Skeletal muscle satellite cell (primary cell): Measurements from ENCODE around the gene PI3.

Experiments used
- H3K27me3 ChIP-seq: 2 replicates; pipeline ENCODE4 v1.7.0; 2013; ENCODE audit warnings: low read length; ENCODE audit not compliant: control insufficient read depth, insufficient read depth
- H3K36me3 ChIP-seq: 2 replicates; pipeline ENCODE4 v1.7.0; 2013; ENCODE audit warnings: mild to moderate bottlenecking, control low read depth, low read length; ENCODE audit not compliant: insufficient read depth
- H3K4me1 ChIP-seq: 2 replicates; pipeline ENCODE4 v1.7.0; 2013; ENCODE audit warnings: low read length; ENCODE audit not compliant: control insufficient read depth, insufficient read depth
- H3K4me2 ChIP-seq: 2 replicates; pipeline ENCODE4 v1.7.0; 2013; ENCODE audit warnings: mild to moderate bottlenecking, low read length
- H3K4me3 ChIP-seq: 2 replicates; pipeline ENCODE4 v1.7.0; 2013; ENCODE audit warnings: low read length
- H3K9ac ChIP-seq: 2 replicates; pipeline ENCODE4 v1.7.0; 2013; ENCODE audit warnings: mild to moderate bottlenecking, low read depth, low read length, moderate library complexity
- H3K9me3 ChIP-seq: replicated peaks from 2 replicates; pipeline ENCODE4 v1.7.0; 2013; ENCODE audit warnings: mild to moderate bottlenecking, control low read depth, low read length

PI3 gene

GRCh38 chr20:45223136-45223535 lies 48.4 kb downstream of the PI3 start:
- Histone ChIP-seq H3K9me3 (no peaks in the 10 kb centered on the region), H3K27me3 (peaks cover 22% of the 10 kb centered on the region), H3K36me3 (no peaks in the 10 kb centered on the region), H3K4me3 (no peak overlapping the region), H3K4me1 (no peaks in the 10 kb centered on the region), H3K9ac (no peak overlapping the region), H3K4me2 (no peak overlapping the region)
